ENCODE data around the gene FAM83G.

The FAM83G gene

DNA sequence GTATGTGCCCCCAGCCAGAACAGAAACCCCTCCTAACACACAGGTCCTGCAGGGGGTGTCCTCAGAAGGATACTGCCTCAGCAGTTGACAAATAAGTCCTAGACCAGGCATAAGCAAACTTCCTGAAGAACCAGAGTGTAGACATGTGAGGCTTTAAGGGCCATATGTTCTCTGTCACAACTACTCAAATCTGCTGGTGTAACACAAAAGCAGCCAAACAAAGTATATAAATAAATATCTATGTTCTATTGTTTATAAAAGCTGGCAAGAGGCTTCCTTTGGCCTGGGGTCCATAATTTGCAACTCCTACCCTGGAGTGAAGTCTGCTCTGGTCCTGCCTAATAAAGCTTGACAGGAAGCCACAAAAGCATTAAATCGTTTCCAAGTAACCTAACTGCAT, 9.9 kb downstream of the FAM83G start:
- TF ChIP-seq, protein P1, sequence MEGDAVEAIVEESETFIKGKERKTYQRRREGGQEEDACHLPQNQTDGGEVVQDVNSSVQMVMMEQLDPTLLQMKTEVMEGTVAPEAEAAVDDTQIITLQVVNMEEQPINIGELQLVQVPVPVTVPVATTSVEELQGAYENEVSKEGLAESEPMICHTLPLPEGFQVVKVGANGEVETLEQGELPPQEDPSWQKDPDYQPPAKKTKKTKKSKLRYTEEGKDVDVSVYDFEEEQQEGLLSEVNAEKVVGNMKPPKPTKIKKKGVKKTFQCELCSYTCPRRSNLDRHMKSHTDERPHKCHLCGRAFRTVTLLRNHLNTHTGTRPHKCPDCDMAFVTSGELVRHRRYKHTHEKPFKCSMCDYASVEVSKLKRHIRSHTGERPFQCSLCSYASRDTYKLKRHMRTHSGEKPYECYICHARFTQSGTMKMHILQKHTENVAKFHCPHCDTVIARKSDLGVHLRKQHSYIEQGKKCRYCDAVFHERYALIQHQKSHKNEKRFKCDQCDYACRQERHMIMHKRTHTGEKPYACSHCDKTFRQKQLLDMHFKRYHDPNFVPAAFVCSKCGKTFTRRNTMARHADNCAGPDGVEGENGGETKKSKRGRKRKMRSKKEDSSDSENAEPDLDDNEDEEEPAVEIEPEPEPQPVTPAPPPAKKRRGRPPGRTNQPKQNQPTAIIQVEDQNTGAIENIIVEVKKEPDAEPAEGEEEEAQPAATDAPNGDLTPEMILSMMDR (IDR thresholded peaks at IDR 0.05; ENCODE audit: control insufficient read depth, insufficient read depth, low read depth, low read length, missing control alignments) = no peak
- no peak for DNase-seq (ENCODE audit: low read depth)
- no peak overlapping the region for H3K4me3 ChIP-seq (ENCODE audit: control insufficient read depth, low read depth, low read length)

DNA sequence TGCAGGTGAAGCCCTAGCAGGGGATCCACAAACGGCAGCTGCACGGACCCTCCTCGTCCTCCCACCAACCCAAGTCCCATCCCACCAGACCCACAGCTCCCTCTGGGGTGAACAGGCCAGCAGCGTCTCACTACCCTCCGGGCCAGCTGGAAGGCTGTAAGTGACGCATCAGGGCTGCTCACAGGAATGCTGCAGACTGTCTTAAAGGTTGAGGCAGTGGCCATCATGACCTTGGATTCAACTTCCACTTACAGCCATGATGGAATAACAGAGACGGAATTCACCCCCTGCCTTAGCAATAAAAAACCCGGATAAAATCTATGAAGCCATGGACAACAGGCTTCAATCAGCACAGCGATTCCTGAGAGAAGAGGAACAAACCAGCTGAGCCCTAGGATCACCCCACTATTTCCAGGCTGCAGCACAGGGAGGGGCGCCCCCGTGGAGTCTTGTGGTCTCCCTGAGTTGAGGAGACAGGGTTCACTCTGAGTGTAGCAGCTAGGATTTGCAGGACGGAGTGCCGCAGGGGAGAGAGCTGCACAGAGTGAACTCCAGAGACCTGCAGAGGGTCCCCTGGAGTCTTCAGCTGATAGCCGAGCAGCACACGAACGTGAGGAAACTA, 10.5 kb downstream of the FAM83G start:
- TF ChIP-seq, protein P1 (IDR thresholded peaks at IDR 0.05; ENCODE audit: control insufficient read depth, insufficient read depth, low read depth, low read length, missing control alignments) = no peak
- H3K4me3 ChIP-seq (ENCODE audit: control insufficient read depth, low read depth, low read length) = no peak overlapping the region
- DNase-seq (ENCODE audit: low read depth) = no peak

DNA sequence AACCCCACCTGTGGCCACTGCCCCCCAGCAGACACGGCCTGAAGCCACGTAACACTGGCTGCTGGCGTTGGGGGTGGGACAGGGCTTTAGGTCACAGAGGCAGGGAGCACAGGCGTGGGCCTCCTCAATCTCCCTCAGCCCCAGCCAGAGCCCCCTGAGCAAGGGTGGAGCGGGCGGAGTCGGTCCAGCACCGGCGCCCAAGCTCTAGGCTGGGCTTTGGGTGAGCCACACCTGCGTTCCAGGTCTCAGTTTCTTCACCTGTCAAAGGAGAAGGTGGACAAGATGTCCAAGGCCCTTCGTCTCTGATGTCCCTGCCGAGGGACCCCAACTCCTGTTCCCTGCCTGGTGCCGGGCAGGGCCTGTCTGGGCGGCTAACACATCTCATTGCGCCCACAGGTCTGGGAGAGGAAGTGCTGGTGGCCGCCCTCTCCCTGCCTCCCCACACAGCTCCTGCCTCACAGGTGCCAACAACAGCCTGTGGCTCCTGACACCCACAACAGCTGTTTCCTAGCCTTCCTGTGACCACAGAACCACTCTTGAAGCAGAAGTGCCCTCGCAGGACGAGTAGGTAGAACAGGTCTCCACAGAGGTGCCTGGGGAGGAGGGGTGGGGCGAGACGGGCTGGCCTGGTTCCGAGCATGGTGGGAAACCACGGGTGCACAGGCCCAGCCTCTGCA, 12.0 kb downstream of the FAM83G start:
- DNase-seq (ENCODE audit: low read depth) = no peak
- H3K4me3 ChIP-seq (ENCODE audit: control insufficient read depth, low read depth, low read length) = no peak overlapping the region
- TF ChIP-seq, protein P1 (IDR thresholded peaks at IDR 0.05; ENCODE audit: control insufficient read depth, insufficient read depth, low read depth, low read length, missing control alignments) = no peak

DNA sequence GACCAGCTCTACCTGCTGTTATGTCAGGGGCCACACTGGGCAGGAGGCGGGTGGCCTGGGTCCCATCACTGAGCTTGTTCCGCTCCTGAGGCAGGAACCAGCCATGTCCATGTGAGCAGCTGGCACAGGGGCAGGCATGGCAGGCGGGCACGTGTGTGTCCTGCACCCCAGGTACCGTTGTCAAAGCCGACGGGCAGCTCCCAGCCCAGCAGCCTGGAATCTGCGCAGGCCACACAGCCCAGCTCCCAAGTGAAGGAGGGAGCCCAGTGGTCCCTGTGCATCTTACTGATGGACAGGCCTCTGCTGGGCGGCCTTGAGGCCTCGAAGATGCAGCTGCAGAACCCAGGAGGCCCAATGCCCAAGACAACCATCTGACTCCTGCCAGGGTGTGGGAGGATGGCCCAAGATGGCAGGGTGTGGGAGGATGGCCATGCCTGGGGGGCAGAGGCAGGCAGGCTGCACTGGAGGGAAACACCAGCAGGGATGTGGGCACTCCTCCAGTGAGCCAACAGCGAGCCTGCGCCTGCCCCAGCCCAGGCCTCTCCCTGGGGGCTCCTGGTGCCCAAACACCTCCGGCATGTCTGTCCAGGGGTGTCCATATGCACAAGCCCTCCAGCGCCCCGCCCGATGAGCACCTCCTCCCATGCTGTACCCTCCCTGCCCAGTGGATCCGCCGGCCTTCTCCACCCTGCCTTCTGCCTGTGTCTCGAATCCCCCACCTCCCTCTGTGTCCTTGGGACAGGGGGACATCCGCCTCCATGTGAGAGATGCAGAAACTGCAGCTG, 12.8 kb downstream of the FAM83G start:
- H3K4me3 ChIP-seq (ENCODE audit: control insufficient read depth, low read depth, low read length) = no peak overlapping the region
- TF ChIP-seq, protein P1 (IDR thresholded peaks at IDR 0.05; ENCODE audit: control insufficient read depth, insufficient read depth, low read depth, low read length, missing control alignments) = no peak
- DNase-seq (ENCODE audit: low read depth) = no peak

DNA sequence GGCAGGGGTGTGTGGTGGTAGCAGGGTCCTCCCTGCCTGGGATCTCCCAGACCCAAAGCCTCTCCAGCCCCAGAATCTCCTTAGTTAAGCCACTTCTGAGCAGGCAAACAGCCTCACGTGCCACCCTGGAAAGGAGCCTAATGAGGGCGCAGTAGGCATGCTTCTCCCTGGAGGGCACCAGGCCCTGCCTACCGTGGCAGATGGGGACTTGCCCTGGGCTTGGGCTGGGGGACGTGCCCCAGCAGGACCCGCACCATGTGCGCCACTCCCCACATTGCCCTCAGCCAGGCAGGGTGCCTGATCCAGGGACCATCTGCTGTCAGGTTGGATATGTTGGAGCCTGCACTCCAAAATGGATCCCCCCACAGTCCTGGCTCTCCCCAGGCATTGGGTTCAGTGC, 14.2 kb downstream of the FAM83G start:
- no peak overlapping the region for H3K4me3 ChIP-seq (ENCODE audit: control insufficient read depth, low read depth, low read length)
- TF ChIP-seq, protein P1 (IDR thresholded peaks at IDR 0.05; ENCODE audit: control insufficient read depth, insufficient read depth, low read depth, low read length, missing control alignments) = no peak
- no peak for DNase-seq (ENCODE audit: low read depth)

DNA sequence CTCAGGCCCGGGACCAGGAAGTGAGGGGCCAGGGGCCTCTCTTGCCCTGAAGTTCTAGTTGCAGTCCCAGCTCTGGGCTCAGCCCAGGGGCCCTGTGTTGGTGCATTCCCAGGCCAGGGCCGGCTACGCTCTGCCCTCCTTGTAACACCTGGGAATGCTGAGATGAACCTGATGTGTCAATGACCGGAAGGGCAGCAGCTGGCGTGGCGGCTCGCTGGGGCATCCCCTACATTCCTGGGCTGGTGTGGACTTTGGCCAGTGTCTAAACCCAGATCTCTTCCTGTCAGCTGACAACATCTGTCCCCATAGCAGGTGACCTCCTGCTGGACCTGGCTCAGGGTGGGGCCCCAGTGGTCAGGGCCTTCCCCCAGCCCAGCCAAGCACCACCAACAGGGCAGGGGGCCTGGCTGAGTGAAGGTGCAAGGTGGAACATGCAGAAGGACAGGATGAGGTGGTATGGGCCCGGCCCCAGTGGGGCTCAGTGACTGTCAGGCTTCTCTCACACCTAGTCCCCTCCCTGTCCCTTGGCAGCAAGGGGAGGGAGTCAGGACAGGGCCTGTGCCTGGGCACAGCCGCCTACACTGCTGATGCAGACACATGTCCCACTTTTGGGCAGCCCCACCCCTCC, 15.9 kb downstream of the FAM83G start:
- DNase-seq (ENCODE audit: low read depth) = no peak
- TF ChIP-seq, protein P1 (IDR thresholded peaks at IDR 0.05; ENCODE audit: control insufficient read depth, insufficient read depth, low read depth, low read length, missing control alignments) = no peak

More for the DNA sequence above, 15.9 kb downstream of the FAM83G start:
- no peak overlapping the region for H3K4me3 ChIP-seq (ENCODE audit: control insufficient read depth, low read depth, low read length)

Data from AG09309 (cell line).